Activated CD4-positive, alpha-beta T cell treated with anti-CD3 and anti-CD28 coated beads for 48 hours (primary cell): ENCODE data around the gene FAM237A.

Source experiments
- DNase-seq: peaks from one replicate; pipeline ENCODE4 v3.0.0-alpha.2; 2020

FAM237A gene

DNA sequence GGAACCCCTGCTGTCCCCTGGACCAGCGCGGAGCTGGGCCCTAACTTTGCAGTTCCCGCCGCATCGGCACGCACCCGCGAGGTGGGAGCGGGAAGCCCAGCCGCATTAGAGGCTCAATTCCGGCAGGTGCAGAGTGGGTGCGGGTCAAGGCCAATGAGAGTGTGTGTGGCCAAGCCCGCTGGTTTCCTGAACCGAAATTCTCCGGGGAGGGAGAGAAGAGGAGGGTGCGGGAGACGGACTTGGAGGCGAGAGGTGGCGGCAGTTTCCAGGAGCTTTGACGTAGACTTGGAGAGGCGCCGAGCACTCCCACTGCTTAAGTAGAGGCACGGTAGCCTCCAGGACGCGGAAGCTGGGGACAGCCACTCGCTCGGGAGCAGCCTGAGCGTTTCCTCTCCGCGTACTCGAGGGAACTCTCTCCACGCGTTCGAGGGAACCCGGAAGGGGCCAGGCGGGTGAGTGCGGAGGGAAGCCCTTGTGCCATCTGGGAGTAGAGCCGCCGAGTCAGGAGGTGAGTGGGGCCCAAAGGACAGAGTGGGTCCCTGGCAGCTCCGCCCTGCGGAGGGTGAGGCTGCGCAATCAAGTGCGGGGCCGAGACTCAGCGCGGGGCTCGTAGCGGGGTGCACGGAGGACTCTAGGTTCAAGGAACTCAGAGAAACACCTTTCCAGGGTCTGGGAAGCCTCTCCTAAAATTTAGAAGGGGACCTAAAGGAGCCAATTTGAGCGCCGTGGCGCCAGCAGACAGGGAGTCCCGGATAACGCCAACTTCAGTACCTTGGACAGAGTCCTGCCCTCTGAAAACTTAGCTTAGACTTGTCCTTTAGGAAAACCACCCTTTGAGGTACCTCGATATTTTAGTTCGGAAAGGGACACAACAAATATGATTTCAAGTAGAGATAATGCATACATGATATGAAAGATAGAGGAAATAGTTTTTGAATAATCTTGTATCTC lies at the start of gene FAM237A:
FAM237A (plus strand) TSS at position 413 of the 951 bp plus-strand sequence. CDS start 1,750 bp downstream, outside the sequence.
- DNase-seq, result peak; percentile 40

- no peak for DNase-seq
These were observed 44.5 kb upstream of the FAM237A start for GRCh38 chr2:206597717-206598218.

- no peak for DNase-seq
These were observed 39.0 kb upstream of the FAM237A start for GRCh38 chr2:206603243-206603642.

DNA sequence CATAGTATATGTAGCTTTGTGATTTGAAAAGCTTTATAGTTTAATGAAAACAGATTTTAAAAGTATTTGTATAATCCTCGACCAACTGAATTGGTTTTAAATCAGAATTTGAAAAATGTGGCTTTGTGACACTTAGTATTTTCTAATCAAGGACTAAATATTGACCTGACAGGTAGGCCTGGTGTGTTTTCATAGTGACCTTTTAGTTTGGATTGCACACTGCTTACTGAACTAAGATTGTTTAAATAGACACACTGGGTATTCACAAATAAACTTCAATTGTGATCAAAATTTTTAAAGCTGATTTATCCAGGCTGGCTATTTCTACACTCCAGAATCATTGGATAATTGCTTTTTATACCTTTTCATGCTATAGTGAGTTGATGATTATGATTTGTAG lies 31.8 kb upstream of the FAM237A start:
- no peak for DNase-seq

GRCh38 chr2:206611191-206611590 lies 31.1 kb upstream of the FAM237A start:
- DNase-seq, result no peak

- DNase-seq, result no peak
These were observed 30.6 kb upstream of the FAM237A start for GRCh38 chr2:206611736-206612135.

DNA sequence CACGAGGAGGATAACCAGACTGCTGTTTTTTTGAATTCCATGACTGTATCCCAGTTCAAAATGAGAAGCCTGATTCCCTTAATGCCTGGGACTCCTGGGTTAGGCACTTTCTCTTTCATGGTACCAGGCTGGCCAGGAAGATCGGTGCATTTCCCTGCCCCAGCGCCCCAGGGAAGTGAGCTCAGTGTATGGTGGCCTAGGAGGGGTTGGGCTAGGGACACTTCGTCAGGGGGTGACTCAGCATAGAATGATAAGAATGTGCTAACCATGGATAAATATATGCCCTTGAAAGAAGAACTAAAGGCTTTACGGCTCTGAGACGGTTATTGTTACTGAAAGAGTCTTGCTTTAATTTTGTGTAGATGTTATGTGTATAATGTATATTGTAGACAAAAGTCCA lies 27.5 kb upstream of the FAM237A start:
- no peak for DNase-seq

- no peak for DNase-seq
These were observed 26.7 kb upstream of the FAM237A start for GRCh38 chr2:206615417-206616089.

GRCh38 chr2:206616151-206616550 lies 26.1 kb upstream of the FAM237A start:
- DNase-seq, result no peak

- no peak for DNase-seq
These were observed 23.3 kb upstream of the FAM237A start for GRCh38 chr2:206619011-206619410.

GRCh38 chr2:206626108-206626507 lies 16.2 kb upstream of the FAM237A start:
- DNase-seq, result no peak

- no peak for DNase-seq
These were observed 14.7 kb upstream of the FAM237A start for GRCh38 chr2:206627632-206628031.

DNA sequence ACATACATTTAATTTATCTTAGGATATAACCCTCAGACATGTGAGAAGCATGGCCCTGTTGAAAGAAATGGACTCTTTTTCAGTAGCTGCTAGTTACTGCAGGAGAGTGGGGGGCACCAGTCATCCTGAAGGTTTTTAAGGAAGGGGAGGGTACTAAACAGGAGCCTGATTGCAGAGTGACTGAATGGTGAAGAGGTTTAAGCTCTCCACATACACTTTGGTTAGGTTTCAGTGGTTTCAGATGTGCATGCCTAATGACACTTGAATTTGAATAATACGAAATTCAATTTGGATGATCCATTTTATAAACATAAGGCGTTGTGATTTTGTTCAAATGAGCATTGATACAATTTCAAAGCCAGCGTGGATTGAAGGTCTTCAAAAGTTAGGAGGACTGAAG lies 10.9 kb upstream of the FAM237A start:
- no peak for DNase-seq

DNA sequence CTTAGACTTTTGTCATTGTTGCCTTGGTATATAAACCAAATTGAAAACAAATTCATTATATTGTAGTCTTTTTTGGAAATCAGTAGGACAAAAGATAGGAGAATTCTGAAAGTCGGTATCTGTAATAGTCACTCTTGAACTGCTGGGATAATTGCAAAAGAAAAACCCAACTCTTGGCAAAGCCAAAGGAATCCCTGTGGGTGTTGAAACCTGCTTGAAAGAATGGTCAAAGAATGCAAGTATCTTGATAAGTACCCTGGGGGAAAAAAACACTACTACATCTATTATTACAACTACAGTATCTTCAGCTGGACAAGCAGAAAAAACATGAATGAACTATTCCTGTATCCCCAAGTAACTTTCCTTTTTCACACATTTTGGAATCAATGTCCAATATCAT lies 7.3 kb upstream of the FAM237A start:
- DNase-seq, result no peak

DNA sequence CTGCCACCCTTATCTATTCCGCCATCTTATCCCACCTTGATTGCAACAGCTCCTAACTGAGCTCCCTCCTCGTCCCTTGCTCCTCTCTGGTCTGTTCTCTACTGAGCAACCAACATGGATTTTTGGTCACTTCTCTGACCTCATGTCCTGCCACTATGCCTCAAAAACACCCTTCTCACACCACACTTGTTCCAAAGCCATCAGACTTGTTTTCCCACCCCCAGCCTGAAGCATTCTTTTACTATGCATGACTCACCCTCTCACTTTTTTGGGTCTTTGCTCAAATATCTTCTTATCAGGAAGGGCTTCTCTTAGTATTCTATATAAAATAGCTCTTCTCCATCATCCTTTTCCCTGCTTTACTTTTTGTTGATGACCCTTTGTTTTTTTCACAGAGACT lies 2.7 kb upstream of the FAM237A start:
- DNase-seq, result no peak

- no peak for DNase-seq
These were observed 1.1 kb upstream of the FAM237A start for GRCh38 chr2:206641226-206641625.

DNA sequence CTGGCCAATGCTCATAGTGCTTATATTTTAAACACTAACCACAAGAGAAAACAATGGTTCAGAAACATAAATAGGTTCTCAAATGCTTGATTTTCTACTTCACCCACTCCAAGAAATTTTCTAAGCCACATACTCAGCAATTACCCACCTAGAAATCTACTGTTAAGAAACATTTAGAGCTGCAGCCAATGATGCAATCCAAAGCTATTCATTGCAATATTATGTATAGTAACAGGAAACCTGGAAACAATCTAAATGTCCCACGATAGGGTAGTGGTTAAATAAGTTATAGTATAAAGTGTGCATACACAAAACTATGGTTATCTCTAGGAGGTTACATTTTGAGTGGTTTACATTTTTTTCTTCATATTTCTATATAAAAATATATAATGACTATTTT lies 5.7 kb downstream of the FAM237A start:
- no peak for DNase-seq

DNA sequence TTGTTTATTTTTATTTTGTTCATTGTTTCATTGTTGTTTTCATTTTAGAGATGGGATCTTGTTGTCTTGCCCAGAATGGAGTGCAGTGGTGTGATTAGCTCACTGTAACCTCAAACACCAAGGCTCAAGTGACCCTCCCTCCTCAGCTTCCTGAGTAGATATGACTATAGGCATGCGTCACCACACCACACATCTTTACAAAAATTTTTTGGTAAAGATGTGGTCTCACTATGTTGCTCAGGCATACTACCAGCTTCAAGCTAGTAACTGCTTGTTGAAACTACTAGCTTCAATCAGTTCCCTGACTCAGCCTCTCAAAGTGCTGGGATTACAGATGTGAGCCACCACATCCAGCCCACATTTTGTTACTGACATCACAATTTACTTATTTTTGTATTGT lies 14.8 kb downstream of the FAM237A start:
- DNase-seq, result no peak

GRCh38 chr2:206665251-206665650 lies 23.0 kb downstream of the FAM237A start:
- no peak for DNase-seq

DNA sequence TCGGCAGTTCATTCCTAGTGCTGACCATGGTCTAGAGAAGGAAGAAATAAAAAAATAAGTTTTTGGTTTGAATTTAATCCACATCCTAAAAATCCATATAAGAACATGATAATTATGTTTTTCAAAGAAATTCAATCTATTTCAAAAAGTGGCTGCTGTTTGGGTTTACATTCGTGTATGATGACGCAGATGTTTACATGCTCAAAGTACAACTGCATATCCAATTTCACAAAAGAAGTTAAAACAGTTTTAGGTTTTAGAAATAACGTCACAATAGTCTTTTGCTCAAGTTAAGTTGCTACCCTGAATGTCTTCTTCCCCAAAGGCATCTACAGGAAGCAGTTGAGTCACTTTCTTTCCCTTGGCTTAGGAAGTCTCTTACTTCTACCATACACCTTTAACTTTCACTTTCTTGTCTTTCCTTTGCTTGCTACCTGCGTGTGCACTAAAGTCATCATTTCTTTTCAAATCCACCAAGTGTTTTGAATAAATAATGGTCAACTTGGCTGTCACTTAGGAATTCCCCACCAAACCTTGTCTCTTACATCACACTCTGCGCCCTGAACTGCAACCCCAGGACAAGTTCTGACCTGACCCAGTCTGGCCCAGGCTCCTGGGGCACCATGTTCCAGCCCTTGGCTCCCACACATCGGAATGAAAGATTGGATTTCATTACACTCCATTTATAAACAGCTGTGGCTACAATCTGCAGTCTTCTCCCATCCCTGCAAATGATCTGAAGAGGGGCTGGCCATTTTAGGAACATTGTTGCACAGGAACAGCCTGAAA lies 28.4 kb downstream of the FAM237A start:
- DNase-seq, result no peak

DNA sequence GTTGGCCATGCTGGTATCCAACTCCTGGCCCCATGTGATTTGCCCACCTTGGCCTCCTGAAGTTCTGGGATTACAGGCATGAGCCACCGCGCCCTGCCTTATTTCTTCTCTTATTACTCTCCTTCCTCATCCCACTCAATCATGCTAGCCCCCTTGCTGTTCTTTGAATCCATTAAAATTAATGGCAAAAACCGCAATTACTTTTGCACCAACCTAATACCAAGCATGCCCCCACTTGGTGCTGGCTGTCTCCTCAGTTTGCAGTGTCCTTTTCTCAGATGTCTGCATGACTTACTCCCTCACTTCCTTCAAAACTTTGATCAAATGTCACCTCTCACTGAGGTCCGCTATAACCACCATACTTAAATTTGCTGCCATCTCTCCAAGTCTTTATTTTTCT lies 41.3 kb downstream of the FAM237A start:
- no peak for DNase-seq

GRCh38 chr2:206688453-206688852 lies 46.2 kb downstream of the FAM237A start:
- DNase-seq, result no peak

DNA sequence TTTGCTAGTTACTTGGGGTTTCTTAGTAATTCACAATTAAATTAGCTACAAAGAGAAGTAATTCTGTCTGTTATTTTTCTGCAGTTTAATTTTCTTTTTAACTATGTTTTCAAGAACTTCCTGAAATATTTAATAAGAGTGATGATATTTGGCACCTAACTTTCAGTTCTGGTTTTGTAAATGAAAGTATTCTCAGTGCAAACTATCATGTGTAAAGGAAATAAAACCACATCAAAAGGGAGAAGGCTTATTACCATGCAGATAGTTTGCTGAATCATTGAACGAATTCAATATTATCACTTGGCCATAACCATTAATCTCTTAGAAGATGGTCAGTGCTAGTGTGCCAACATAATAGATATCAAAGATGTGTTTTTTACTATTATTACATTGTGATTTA lies 46.7 kb downstream of the FAM237A start:
- no peak for DNase-seq
